Thymus (tissue), 14 donors: ENCODE data around the gene AKAP12. TPM values are rescaled to one million over a fixed set of nuclear protein-coding genes. Genes with fewer than 3 reads are reported as not detected.

Source experiments
- DNase-seq, 9 donors: peaks; one replicate each; pipeline ENCODE4 v3.0.0-alpha.2; 2013; ENCODE audit warnings: low spot score in 9 of 9, low read depth in 6 of 9, missing footprints in 1 of 9
- H3K27ac ChIP-seq, 2 donors: one replicate each; pipeline ENCODE4 v1.5.1; 2013; ENCODE audit warnings: control low read depth in 1 of 2, low read depth in 1 of 2, low read length in 1 of 2, mild to moderate bottlenecking in 1 of 2, moderate library complexity in 1 of 2
- H3K27me3 ChIP-seq, 2 donors: one replicate each; pipeline ENCODE4 v1.5.1; 2013; ENCODE audit warnings: low read length in 1 of 2; ENCODE audit not compliant: control insufficient read depth in 2 of 2, insufficient read depth in 1 of 2
- H3K36me3 ChIP-seq, 2 donors: one replicate each; pipeline ENCODE4 v1.5.1; 2013; ENCODE audit warnings: low read length in 1 of 2, mild to moderate bottlenecking in 1 of 2, moderate library complexity in 1 of 2; ENCODE audit not compliant: control insufficient read depth in 2 of 2, insufficient read depth in 2 of 2
- H3K4me1 ChIP-seq, 2 donors: one replicate each; pipeline ENCODE4 v1.5.1; 2013; ENCODE audit warnings: low read length in 2 of 2; ENCODE audit not compliant: control insufficient read depth in 2 of 2, insufficient read depth in 2 of 2
- H3K4me3 ChIP-seq, 2 donors: one replicate each; pipeline ENCODE4 v1.5.1; 2013; ENCODE audit warnings: low read length in 2 of 2, control low read depth in 1 of 2, mild to moderate bottlenecking in 1 of 2
- H3K9me3 ChIP-seq, 2 donors: one replicate each; pipeline ENCODE4 v1.5.1; 2013; ENCODE audit warnings: low read length in 1 of 2, mild to moderate bottlenecking in 1 of 2; ENCODE audit not compliant: control insufficient read depth in 2 of 2, insufficient read depth in 1 of 2
- WGBS: extraction: QIAGEN DNeasy Blood & Tissue Kit; methylation state at CpG from one replicate; pipeline ENCODE4 v1.1.7; 2013; 5-methylcytosine and 5-hydroxymethylcytosine counted together
- long read RNA-seq, 10 donors: transcript quantifications; one replicate each; lab custom pipeline, GENCODE V29; 2026
- polyA plus RNA-seq: library from polyadenylated mRNA; stranded (reverse); fragments of 200-250 nt; gene quantifications from one replicate; pipeline ENCODE4 v1.2.3, GENCODE V29; 2013
- total RNA-seq: library from RNA; stranded (reverse); fragments of 120-200 nt; gene quantifications from one replicate; pipeline ENCODE4 v1.2.4, GENCODE V29; 2013
- donor health status: healthy.

AKAP12 gene
- total RNA-seq (14.4 TPM), polyA plus RNA-seq (4.3 TPM)
- long read RNA-seq, donor 1 = 0 reads
- long read RNA-seq, donor 2 = 0 reads
- long read RNA-seq, donor 3, partial matches to known transcripts = 17 of 17 reads
- long read RNA-seq, donor 3, other reads (novel, unspliced or antisense) = 0 of 17 reads
- long read RNA-seq, donor 4, partial matches to known transcripts = 7 of 7 reads
- long read RNA-seq, donor 4, other reads (novel, unspliced or antisense) = 0 of 7 reads
- long read RNA-seq, donor 5, partial matches to known transcripts = 24 of 24 reads
- long read RNA-seq, donor 5, other reads (novel, unspliced or antisense) = 0 of 24 reads
- long read RNA-seq, donor 6, full-length matches to known transcripts = 2 of 29 reads
- long read RNA-seq, donor 6, partial matches to known transcripts = 27 of 29 reads
- long read RNA-seq, donor 6, other reads (novel, unspliced or antisense) = 0 of 29 reads
- long read RNA-seq, donor 7, full-length matches to known transcripts = 1 of 18 reads
- long read RNA-seq, donor 7, partial matches to known transcripts = 17 of 18 reads
- long read RNA-seq, donor 7, other reads (novel, unspliced or antisense) = 0 of 18 reads
- long read RNA-seq, donor 8, partial matches to known transcripts = 6 of 6 reads
- long read RNA-seq, donor 8, other reads (novel, unspliced or antisense) = 0 of 6 reads
- long read RNA-seq, donor 9, full-length matches to known transcripts = 1 of 1 reads
- long read RNA-seq, donor 9, partial matches to known transcripts = 0 of 1 reads
- long read RNA-seq, donor 9, other reads (novel, unspliced or antisense) = 0 of 1 reads
- long read RNA-seq, donor 10, partial matches to known transcripts = 5 of 5 reads
- long read RNA-seq, donor 10, other reads (novel, unspliced or antisense) = 0 of 5 reads

GRCh38 chr6:151239603-151240035 is at the start of gene AKAP12:
Gene AKAP12 (plus strand): TSS chr6:151239967. CDS start chr6:151240563, 596 bp downstream.
- Histone ChIP-seq H3K27ac (peak within 1 kb of the TSS; percentile 26 to 64), H3K4me1 (peaks cover 0 to 8% of the 10 kb centered on the region in 2 donors), H3K4me3 (peak within 1 kb of the TSS; percentile 39 to 51), H3K9me3 (peaks cover 0 to 7% of the 10 kb centered on the region in 2 donors), H3K36me3 (no peaks in the 10 kb centered on the region), H3K27me3 (peaks cover 46 to 72% of the 10 kb centered on the region in 2 donors)
- WGBS = 27% methylated on average over 23 of the region's 23 CpGs
- DNase-seq = no peak

GRCh38 chr6:151191527-151191926 is 48.2 kb upstream of the AKAP12 start:
- no peak for DNase-seq
- WGBS = 58% methylated on average over 4 of the region's 4 CpGs
- no peaks in the 10 kb centered on the region for H3K36me3 ChIP-seq

GRCh38 chr6:151196555-151196954 is 43.2 kb upstream of the AKAP12 start:
- H3K4me3 ChIP-seq = no peak overlapping the region
- DNase-seq = no peak
- H3K27ac ChIP-seq = no peak overlapping the region
- 96% methylated on average over 1 of the region's 1 CpG for WGBS
- no peaks in the 10 kb centered on the region for H3K4me1 ChIP-seq
- H3K36me3 ChIP-seq = no peaks in the 10 kb centered on the region
- no peaks in the 10 kb centered on the region for H3K27me3 ChIP-seq
- H3K9me3 ChIP-seq = no peaks in the 10 kb centered on the region

More at GRCh38 chr6:151191527-151191926, 48.2 kb upstream of the AKAP12 start:
- Histone ChIP-seq H3K9me3 (no peaks in the 10 kb centered on the region), H3K27ac (no peak overlapping the region), H3K4me3 (no peak overlapping the region), H3K4me1 (no peaks in the 10 kb centered on the region), H3K27me3 (no peaks in the 10 kb centered on the region)

- no peak for DNase-seq
- H3K4me3 ChIP-seq = no peak overlapping the region
- WGBS = 100% methylated on average over 1 of the region's 1 CpG
- H3K27me3 ChIP-seq = no peaks in the 10 kb centered on the region
- H3K9me3 ChIP-seq = no peaks in the 10 kb centered on the region
- H3K27ac ChIP-seq = no peak overlapping the region
- no peaks in the 10 kb centered on the region for H3K4me1 ChIP-seq
- no peaks in the 10 kb centered on the region for H3K36me3 ChIP-seq
These were observed 42.2 kb upstream of the AKAP12 start for GRCh38 chr6:151197556-151197955.

- WGBS = 92% methylated on average over 1 of the region's 1 CpG
- Histone ChIP-seq H3K4me3 (no peak overlapping the region), H3K36me3 (no peaks in the 10 kb centered on the region), H3K9me3 (no peaks in the 10 kb centered on the region), H3K4me1 (no peaks in the 10 kb centered on the region), H3K27me3 (no peaks in the 10 kb centered on the region), H3K27ac (no peak overlapping the region)
- DNase-seq = no peak
These were observed 39.8 kb upstream of the AKAP12 start for GRCh38 chr6:151199991-151200390.

- Histone ChIP-seq H3K4me1 (no peaks in the 10 kb centered on the region), H3K27me3 (peaks cover 0 to 3% of the 10 kb centered on the region in 2 donors), H3K27ac (no peak overlapping the region), H3K36me3 (no peaks in the 10 kb centered on the region), H3K4me3 (no peak overlapping the region), H3K9me3 (no peaks in the 10 kb centered on the region)
- no peak for DNase-seq
- WGBS = 95% methylated on average over 4 of the region's 4 CpGs
These were observed 33.8 kb upstream of the AKAP12 start for GRCh38 chr6:151205721-151206600.

GRCh38 chr6:151207674-151208073 is 32.1 kb upstream of the AKAP12 start:
- peaks cover 0 to 3% of the 10 kb centered on the region in 2 donors for H3K27me3 ChIP-seq
- no peaks in the 10 kb centered on the region for H3K36me3 ChIP-seq
- no peaks in the 10 kb centered on the region for H3K9me3 ChIP-seq
- no peak for DNase-seq
- WGBS = 89% methylated on average over 2 of the region's 2 CpGs
- H3K4me1 ChIP-seq = no peaks in the 10 kb centered on the region
- H3K4me3 ChIP-seq = no peak overlapping the region
- no peak overlapping the region for H3K27ac ChIP-seq

- Histone ChIP-seq H3K4me3 (no peak overlapping the region), H3K27ac (no peak overlapping the region), H3K9me3 (no peaks in the 10 kb centered on the region), H3K4me1 (no peaks in the 10 kb centered on the region), H3K27me3 (peaks cover 0 to 3% of the 10 kb centered on the region in 2 donors), H3K36me3 (no peaks in the 10 kb centered on the region)
- whole genome bisulfite sequencing = 59% methylated on average over 11 of the region's 11 CpGs
- no peak for DNase-seq
These were observed 30.5 kb upstream of the AKAP12 start for GRCh38 chr6:151209071-151209831.
